Measurements from ENCODE around the gene AP3B2. TPM values are rescaled to one million over a fixed set of nuclear protein-coding genes. Genes with fewer than 3 reads are reported as not detected.
"Not testable (repeated sequence)": the region's sequence is repeated elsewhere in the genome, so short reads cannot be mapped to it uniquely, and the experiment has no call there.

AP3B2 gene
- total RNA-seq, 1 donor from 2014 or later = not detected

- H3K4me3 ChIP-seq (ENCODE audit: low read depth, low read length) = peak overlapping the region; percentile 68
- peak; percentile 3 for DNase-seq (ENCODE audit: low read depth)
- no peak for TF ChIP-seq CTCF (IDR thresholded peaks at IDR 0.05; ENCODE audit: insufficient read depth, low read length, severe bottlenecking)
- H3K36me3 ChIP-seq (ENCODE audit: control insufficient read depth, insufficient read depth, low read length) = no peaks in the 10 kb centered on the region
- H3K27me3 ChIP-seq (ENCODE audit: control insufficient read depth, insufficient read depth, low read length) = peaks cover 1% of the 10 kb centered on the region
- no peak for FAIRE-seq
Observed at GRCh38 chr15:82710208-82710555, 507 bp upstream of the AP3B2 start.

- FAIRE-seq = no peak
- Histone ChIP-seq H3K36me3 (ENCODE audit: control insufficient read depth, insufficient read depth, low read length) (no peaks in the 10 kb centered on the region), H3K4me3 (ENCODE audit: low read depth, low read length) (peak overlapping the region; percentile 68), H3K27me3 (ENCODE audit: control insufficient read depth, insufficient read depth, low read length) (no peaks in the 10 kb centered on the region)
- no peak for TF ChIP-seq CTCF (IDR thresholded peaks at IDR 0.05; ENCODE audit: insufficient read depth, low read length, severe bottlenecking)
- no peak for DNase-seq (ENCODE audit: low read depth)
Observed at GRCh38 chr15:82709081-82709420, 624 bp downstream of the AP3B2 start.

- not testable (repeated sequence) for DNase-seq (ENCODE audit: low read depth); H3K27me3 ChIP-seq (ENCODE audit: control insufficient read depth, insufficient read depth, low read length); FAIRE-seq; H3K4me3 ChIP-seq (ENCODE audit: low read depth, low read length); H3K36me3 ChIP-seq (ENCODE audit: control insufficient read depth, insufficient read depth, low read length)
Observed at GRCh38 chr15:82705856-82706255, 3.8 kb downstream of the AP3B2 start.

- DNase-seq (ENCODE audit: low read depth) (no peak), FAIRE-seq (no peak)
- no peaks in the 10 kb centered on the region for H3K36me3 ChIP-seq (ENCODE audit: control insufficient read depth, insufficient read depth, low read length)
- no peak for TF ChIP-seq CTCF (IDR thresholded peaks at IDR 0.05; ENCODE audit: insufficient read depth, low read length, severe bottlenecking)
- H3K27me3 ChIP-seq (ENCODE audit: control insufficient read depth, insufficient read depth, low read length) = no peaks in the 10 kb centered on the region
- H3K4me3 ChIP-seq (ENCODE audit: low read depth, low read length) = no peak overlapping the region
Observed at GRCh38 chr15:82699726-82700125, 9.9 kb downstream of the AP3B2 start.

- DNase-seq (ENCODE audit: low read depth) (no peak), FAIRE-seq (no peak)
- H3K36me3 ChIP-seq (ENCODE audit: control insufficient read depth, insufficient read depth, low read length) = no peaks in the 10 kb centered on the region
- no peaks in the 10 kb centered on the region for H3K27me3 ChIP-seq (ENCODE audit: control insufficient read depth, insufficient read depth, low read length)
- TF ChIP-seq CTCF (IDR thresholded peaks at IDR 0.05; ENCODE audit: insufficient read depth, low read length, severe bottlenecking) = no peak
- no peak overlapping the region for H3K4me3 ChIP-seq (ENCODE audit: low read depth, low read length)
Observed at GRCh38 chr15:82698711-82699345, 10.8 kb downstream of the AP3B2 start.

- no peak overlapping the region for H3K4me3 ChIP-seq (ENCODE audit: low read depth, low read length)
- DNase-seq (ENCODE audit: low read depth) (no peak), FAIRE-seq (no peak)
- H3K36me3 ChIP-seq (ENCODE audit: control insufficient read depth, insufficient read depth, low read length) = no peaks in the 10 kb centered on the region
- TF ChIP-seq CTCF (IDR thresholded peaks at IDR 0.05; ENCODE audit: insufficient read depth, low read length, severe bottlenecking) = no peak
- no peaks in the 10 kb centered on the region for H3K27me3 ChIP-seq (ENCODE audit: control insufficient read depth, insufficient read depth, low read length)
Observed at GRCh38 chr15:82697735-82698407, 11.8 kb downstream of the AP3B2 start.
